ENCODE results near the gene L3MBTL4.

Gene L3MBTL4

DNA sequence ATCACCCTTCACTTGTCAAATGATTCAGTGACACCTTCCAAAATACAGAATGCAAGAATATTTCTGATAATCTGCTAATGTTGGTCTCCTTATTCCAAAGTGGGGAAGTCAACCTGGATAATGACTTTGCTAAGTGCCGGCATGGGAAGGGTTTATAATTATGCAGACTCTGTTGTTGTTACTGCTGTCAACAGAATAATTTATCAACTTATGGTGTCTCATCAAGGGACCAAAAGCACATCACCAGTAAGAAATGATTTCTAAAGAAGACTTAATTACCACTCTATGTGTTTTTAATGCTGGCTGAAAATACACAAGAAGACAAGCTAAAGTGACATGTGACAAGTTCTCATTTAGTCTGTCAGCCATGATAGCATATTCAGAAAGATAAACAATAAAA, 403.8 kb downstream of the L3MBTL4 start:
- H3K36me3 ChIP-seq: no peaks in the 10 kb centered on the region

DNA sequence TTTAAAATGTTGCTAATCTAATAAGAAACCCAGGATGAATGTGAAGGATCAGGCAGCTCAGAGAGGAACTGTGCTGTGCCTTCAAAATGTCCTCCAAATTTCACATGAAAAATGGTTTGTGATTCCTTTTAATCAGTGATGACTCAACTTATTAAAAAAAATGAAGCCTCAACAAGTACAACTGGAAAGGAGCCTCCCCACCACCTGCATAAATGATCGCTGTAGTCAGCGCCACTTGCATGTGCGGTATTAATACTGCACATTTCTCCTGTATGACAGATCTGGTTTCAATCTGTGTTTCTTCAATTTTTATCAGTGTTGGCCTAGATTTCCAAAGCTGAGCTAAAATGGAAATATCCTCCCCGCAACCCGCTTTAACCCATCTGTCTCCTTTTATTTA, 404.4 kb downstream of the L3MBTL4 start:
- no peak overlapping the region for H3K27ac ChIP-seq
- TF ChIP-seq, protein P1, sequence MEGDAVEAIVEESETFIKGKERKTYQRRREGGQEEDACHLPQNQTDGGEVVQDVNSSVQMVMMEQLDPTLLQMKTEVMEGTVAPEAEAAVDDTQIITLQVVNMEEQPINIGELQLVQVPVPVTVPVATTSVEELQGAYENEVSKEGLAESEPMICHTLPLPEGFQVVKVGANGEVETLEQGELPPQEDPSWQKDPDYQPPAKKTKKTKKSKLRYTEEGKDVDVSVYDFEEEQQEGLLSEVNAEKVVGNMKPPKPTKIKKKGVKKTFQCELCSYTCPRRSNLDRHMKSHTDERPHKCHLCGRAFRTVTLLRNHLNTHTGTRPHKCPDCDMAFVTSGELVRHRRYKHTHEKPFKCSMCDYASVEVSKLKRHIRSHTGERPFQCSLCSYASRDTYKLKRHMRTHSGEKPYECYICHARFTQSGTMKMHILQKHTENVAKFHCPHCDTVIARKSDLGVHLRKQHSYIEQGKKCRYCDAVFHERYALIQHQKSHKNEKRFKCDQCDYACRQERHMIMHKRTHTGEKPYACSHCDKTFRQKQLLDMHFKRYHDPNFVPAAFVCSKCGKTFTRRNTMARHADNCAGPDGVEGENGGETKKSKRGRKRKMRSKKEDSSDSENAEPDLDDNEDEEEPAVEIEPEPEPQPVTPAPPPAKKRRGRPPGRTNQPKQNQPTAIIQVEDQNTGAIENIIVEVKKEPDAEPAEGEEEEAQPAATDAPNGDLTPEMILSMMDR (IDR thresholded peaks at IDR 0.05; ENCODE audit: low read depth, low read length): no peak

More for the DNA sequence above, 403.8 kb downstream of the L3MBTL4 start:
- TF ChIP-seq, protein P1 (IDR thresholded peaks at IDR 0.05; ENCODE audit: low read depth, low read length): no peak
- no peak for DNase-seq
- no peaks in the 10 kb centered on the region for H3K9me3 ChIP-seq (ENCODE audit: severe bottlenecking)
- no peak overlapping the region for H3K4me3 ChIP-seq (ENCODE audit: low read depth, low read length)
- peaks cover 15% of the 10 kb centered on the region for H3K27me3 ChIP-seq (ENCODE audit: insufficient read depth, low read depth, severe bottlenecking)
- no peak overlapping the region for H3K27ac ChIP-seq

DNA sequence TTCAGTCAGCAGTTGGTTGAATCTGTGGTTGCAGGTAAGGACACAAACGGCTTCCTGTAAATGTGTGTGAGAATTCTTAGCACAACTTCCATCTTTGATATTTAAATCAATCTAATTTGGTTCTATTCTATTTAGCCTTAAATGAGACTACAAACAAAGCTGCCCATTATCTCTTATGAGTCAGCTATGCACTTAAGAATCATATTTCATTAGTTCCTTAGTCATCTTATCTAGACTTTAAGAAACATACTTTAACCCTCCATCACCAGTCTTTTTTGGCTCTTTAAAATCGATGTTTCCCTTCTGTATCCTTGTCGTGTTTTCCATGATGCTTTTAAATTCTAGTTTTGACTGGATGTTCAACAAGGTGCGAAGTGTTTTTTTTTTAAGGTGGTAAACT, 405.0 kb downstream of the L3MBTL4 start:
- Histone ChIP-seq H3K27ac (no peak overlapping the region), H3K36me3 (no peaks in the 10 kb centered on the region), H3K27me3 (ENCODE audit: insufficient read depth, low read depth, severe bottlenecking) (peaks cover 15% of the 10 kb centered on the region), H3K9me3 (ENCODE audit: severe bottlenecking) (no peaks in the 10 kb centered on the region), H3K4me3 (ENCODE audit: low read depth, low read length) (no peak overlapping the region)
- no peak for DNase-seq
- TF ChIP-seq, protein P1 (IDR thresholded peaks at IDR 0.05; ENCODE audit: low read depth, low read length): no peak

More for the DNA sequence above, 404.4 kb downstream of the L3MBTL4 start:
- no peak overlapping the region for H3K4me3 ChIP-seq (ENCODE audit: low read depth, low read length)
- H3K36me3 ChIP-seq: no peaks in the 10 kb centered on the region
- H3K9me3 ChIP-seq (ENCODE audit: severe bottlenecking): no peaks in the 10 kb centered on the region
- no peak for DNase-seq
- H3K27me3 ChIP-seq (ENCODE audit: insufficient read depth, low read depth, severe bottlenecking): peaks cover 15% of the 10 kb centered on the region

DNA sequence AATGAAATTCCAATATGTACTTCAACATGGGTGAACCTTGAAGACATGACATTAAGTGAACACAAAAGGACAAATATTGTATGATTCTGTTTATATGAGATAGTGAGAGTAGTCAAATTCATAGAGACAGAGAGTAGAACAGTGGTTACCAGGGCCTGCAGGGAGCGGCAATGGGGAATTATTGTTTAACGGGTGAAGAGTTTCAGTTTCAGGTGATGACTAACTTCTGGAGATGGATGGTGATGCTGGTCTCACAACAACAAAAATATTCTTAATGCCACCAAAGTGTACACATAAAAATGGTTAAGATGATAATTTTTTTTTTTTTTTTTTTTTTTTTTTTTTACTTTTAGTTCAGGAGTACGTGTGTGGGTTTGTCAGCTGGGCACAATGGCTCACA, 410.0 kb downstream of the L3MBTL4 start:
- Histone ChIP-seq H3K27me3 (ENCODE audit: insufficient read depth, low read depth, severe bottlenecking) (peaks cover 5% of the 10 kb centered on the region), H3K4me3 (ENCODE audit: low read depth, low read length) (no peak overlapping the region), H3K36me3 (no peaks in the 10 kb centered on the region), H3K27ac (no peak overlapping the region), H3K9me3 (ENCODE audit: severe bottlenecking) (no peaks in the 10 kb centered on the region)
- TF ChIP-seq, protein P1 (IDR thresholded peaks at IDR 0.05; ENCODE audit: low read depth, low read length): no peak
- no peak for DNase-seq

DNA sequence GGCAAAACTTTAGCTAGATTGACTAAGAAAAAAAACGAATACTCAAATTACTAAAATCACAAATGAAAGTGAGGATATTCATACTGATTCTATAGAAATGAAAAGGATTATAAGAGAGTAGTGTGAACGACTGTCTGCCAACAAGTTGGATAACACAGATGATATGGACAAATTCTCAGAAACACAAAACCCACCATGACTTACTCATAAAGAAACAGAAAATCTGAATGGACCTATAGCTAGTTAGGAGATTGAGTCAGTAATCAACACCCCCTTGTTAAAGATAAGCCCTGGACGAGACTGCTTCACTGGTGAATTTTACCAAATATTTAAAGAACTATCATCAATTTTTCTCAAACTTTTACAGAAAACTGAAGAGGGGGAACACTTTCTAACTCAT, 410.6 kb downstream of the L3MBTL4 start:
- Histone ChIP-seq H3K27me3 (ENCODE audit: insufficient read depth, low read depth, severe bottlenecking) (peaks cover 2% of the 10 kb centered on the region), H3K4me3 (ENCODE audit: low read depth, low read length) (no peak overlapping the region), H3K36me3 (no peaks in the 10 kb centered on the region), H3K27ac (no peak overlapping the region), H3K9me3 (ENCODE audit: severe bottlenecking) (no peaks in the 10 kb centered on the region)
- TF ChIP-seq, protein P1 (IDR thresholded peaks at IDR 0.05; ENCODE audit: low read depth, low read length): no peak
- no peak for DNase-seq

DNA sequence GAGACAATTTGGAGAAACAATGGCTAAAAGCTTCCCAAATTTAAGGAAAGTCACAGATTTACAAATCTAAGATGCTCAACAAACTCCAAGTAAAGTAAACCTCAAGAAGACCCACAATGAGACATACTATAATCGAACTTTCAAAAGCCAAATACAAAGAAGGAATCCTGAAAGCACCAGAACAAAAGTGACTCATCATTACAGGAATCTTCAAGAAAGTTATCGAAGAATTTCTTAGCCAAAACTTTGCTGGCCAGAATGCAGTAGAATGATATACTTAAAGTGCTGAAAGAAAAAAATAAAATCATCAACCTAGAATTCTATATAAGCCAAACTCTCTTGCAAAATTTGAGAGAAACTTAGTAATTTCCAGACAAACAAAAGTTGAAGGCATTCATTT, 412.8 kb downstream of the L3MBTL4 start:
- Histone ChIP-seq H3K36me3 (no peaks in the 10 kb centered on the region), H3K27ac (no peak overlapping the region), H3K9me3 (ENCODE audit: severe bottlenecking) (no peaks in the 10 kb centered on the region), H3K27me3 (ENCODE audit: insufficient read depth, low read depth, severe bottlenecking) (peaks cover 2% of the 10 kb centered on the region), H3K4me3 (ENCODE audit: low read depth, low read length) (no peak overlapping the region)
- TF ChIP-seq, protein P1 (IDR thresholded peaks at IDR 0.05; ENCODE audit: low read depth, low read length): no peak
- DNase-seq: no peak

Measured in WERI-Rb-1 (cell line).